PFSK-1 (cell line): ENCODE measurements around the gene GGT6.

Source experiments
- FOXP2 ChIP-seq: optimal IDR thresholded peaks from 2 replicates; pipeline ENCODE3; 2011; ENCODE audit warnings: borderline replicate concordance, control low read depth, inconsistent platforms; ENCODE audit not compliant: insufficient read depth; ENCODE audit errors: extremely low read length, extremely low read depth
- POLR2AphosphoS5 ChIP-seq: IDR thresholded peaks from 2 replicates; pipeline ENCODE4 v1.6.1; 2012; ENCODE audit warnings: low read depth, mild to moderate bottlenecking, control low read depth, low read length, moderate library complexity
- SIN3A ChIP-seq: IDR thresholded peaks from 2 replicates; pipeline ENCODE4 v1.6.1; 2012; ENCODE audit warnings: mild to moderate bottlenecking, low read length, moderate library complexity, borderline replicate concordance; ENCODE audit not compliant: insufficient read depth
- TAF1 ChIP-seq: IDR thresholded peaks from 2 replicates; pipeline ENCODE4 v1.6.1; 2012; ENCODE audit warnings: low read length, control low read depth, borderline replicate concordance; ENCODE audit not compliant: insufficient read depth
- TF ChIP-seq, protein P1 (sequence below), 2 experiments: IDR thresholded peaks; 2 replicates each; pipeline versions ENCODE4 v1.6.1 to v1.8.0; 2011 to 2012; ENCODE audit warnings: low read depth in 2 of 2, low read length in 2 of 2, control low read depth in 1 of 2, inconsistent platforms in 1 of 2, mild to moderate bottlenecking in 1 of 2, moderate library complexity in 1 of 2; ENCODE audit not compliant: insufficient read depth in 1 of 2

GGT6 gene

DNA sequence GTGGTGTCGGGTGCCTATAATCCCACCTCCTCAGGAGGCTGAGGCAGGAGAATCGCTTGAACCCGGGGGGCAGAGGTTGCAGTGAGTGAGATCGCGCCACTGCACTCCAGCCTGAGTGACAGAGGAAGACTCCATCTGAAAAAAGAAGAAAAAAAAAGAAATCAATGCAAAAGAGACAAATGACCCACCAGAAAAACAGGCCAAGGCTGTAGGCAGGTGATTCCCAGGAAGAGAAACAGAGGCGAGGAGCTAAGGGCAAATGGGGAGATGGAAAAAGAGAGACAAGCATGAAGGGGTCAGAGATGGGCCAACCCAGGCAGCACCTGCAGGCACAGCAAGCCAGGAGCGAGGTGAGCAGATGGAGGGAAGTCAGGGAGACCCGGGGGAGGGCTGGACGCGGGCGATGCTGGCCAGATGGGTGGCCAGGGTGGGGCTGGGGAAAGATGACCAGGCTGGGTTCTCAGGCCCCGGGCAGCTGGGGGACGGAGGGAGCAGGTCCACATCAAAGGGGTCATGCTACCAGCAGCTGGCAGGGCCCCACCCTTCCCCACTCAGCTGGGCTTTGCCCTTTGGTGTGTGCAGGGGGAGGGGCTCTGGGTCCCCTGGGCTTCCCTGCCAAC is 30.7 kb downstream of the GGT6 start:
- TF ChIP-seq SIN3A (no peak), FOXP2 (no peak), TAF1 (no peak), POLR2AphosphoS5 (no peak)
- TF ChIP-seq, protein P1, sequence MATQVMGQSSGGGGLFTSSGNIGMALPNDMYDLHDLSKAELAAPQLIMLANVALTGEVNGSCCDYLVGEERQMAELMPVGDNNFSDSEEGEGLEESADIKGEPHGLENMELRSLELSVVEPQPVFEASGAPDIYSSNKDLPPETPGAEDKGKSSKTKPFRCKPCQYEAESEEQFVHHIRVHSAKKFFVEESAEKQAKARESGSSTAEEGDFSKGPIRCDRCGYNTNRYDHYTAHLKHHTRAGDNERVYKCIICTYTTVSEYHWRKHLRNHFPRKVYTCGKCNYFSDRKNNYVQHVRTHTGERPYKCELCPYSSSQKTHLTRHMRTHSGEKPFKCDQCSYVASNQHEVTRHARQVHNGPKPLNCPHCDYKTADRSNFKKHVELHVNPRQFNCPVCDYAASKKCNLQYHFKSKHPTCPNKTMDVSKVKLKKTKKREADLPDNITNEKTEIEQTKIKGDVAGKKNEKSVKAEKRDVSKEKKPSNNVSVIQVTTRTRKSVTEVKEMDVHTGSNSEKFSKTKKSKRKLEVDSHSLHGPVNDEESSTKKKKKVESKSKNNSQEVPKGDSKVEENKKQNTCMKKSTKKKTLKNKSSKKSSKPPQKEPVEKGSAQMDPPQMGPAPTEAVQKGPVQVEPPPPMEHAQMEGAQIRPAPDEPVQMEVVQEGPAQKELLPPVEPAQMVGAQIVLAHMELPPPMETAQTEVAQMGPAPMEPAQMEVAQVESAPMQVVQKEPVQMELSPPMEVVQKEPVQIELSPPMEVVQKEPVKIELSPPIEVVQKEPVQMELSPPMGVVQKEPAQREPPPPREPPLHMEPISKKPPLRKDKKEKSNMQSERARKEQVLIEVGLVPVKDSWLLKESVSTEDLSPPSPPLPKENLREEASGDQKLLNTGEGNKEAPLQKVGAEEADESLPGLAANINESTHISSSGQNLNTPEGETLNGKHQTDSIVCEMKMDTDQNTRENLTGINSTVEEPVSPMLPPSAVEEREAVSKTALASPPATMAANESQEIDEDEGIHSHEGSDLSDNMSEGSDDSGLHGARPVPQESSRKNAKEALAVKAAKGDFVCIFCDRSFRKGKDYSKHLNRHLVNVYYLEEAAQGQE (IDR thresholded peaks at IDR 0.05; ENCODE audit: insufficient read depth in 1 of 2, low read depth in 2 of 2, low read length in 2 of 2): no peak

DNA sequence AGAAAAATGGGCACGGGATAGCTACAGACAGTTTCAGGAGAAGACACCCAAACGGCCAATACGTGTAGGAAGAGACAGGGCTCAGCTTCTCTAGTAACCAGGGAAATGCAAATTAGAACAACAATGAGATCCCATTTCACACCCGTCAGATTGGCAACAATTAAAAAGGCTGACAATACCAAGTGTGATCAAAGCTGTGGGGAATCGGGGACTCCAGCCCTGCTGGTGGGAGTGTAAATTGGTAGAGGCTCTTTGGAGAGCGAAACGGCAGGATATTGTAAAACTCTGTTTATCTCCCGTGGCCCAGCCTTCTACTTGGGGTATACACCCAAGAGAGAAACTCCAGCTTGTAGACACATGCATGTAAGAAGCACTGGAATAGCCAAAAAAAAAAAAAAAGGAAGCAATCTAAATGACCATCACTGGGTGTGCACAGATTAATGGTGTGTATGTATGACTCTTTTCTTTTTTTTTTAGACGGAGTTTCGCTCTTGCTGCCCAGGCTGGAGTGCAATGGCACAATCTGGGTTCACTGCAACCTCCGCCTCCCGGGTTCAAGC is 32.7 kb downstream of the GGT6 start:
- TF ChIP-seq POLR2AphosphoS5 (no peak), TAF1 (no peak), FOXP2 (no peak), SIN3A (no peak)
- TF ChIP-seq, protein P1 (IDR thresholded peaks at IDR 0.05; ENCODE audit: insufficient read depth in 1 of 2, low read depth in 2 of 2, low read length in 2 of 2): no peak

DNA sequence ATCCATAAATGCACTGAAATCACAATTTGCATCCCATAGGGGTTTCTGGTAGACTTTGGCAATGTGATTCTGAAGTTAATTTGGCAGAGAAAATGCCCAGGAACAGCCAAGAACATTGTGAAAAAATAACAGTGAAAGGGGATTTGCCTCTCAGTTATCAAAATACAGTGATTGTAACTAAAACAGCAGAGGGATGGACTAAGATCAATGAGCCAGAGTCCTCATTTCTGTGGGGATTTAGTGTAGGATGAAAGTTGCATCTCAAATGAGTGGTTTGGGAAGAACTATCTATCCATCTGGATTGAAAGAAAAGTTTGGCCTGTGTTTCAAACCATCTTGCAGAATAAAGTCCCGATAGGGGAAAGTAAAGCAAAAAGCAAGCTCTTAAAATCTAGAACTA is 33.2 kb downstream of the GGT6 start:
- TF ChIP-seq TAF1: no peak
- no peak for TF ChIP-seq FOXP2
- no peak for TF ChIP-seq SIN3A
- no peak for TF ChIP-seq POLR2AphosphoS5
- TF ChIP-seq, protein P1 (IDR thresholded peaks at IDR 0.05; ENCODE audit: insufficient read depth in 1 of 2, low read depth in 2 of 2, low read length in 2 of 2): no peak

DNA sequence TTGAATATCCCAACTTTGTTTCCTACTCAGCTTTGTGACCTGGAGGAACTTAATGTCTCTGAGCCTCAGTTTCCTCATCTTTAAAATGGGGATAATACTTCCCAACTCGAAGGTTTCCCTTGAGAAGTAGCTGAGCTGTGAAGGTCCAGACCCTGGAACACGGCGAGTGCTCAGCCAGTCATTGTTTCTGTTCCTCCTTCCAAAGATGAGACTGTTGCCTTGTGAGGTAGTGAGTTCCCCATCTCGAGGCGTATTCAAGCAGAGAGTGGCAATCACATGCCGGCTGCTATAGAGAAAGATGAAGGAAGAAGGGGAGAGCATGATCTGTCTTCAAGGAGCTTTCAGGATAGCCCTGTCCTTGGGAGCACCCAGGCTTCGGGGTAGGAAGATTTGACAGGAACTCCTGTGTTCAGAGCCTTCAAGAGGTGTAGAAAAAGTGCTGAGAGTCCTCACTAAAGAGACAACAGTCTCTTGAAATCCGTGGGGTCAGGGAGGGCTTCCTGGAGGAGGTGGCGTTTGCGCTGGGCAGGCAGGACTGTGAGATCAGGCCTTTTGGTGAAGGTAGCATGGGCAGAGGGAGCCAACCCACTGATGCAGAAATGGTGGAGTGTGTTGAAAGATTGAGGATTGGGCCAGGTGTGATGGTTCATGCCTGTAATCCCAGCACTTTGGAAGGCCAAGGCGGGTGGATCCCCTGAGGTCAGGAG is 34.5 kb downstream of the GGT6 start:
- TF ChIP-seq, protein P1 (IDR thresholded peaks at IDR 0.05; ENCODE audit: insufficient read depth in 1 of 2, low read depth in 2 of 2, low read length in 2 of 2): no peak
- TF ChIP-seq POLR2AphosphoS5 (no peak), FOXP2 (no peak), SIN3A (no peak), TAF1 (no peak)
